ENCODE data around the gene OMA1.
"Not testable (repeated sequence)": the region's sequence is repeated elsewhere in the genome, so short reads cannot be mapped to it uniquely, and the experiment has no call there.

DNA sequence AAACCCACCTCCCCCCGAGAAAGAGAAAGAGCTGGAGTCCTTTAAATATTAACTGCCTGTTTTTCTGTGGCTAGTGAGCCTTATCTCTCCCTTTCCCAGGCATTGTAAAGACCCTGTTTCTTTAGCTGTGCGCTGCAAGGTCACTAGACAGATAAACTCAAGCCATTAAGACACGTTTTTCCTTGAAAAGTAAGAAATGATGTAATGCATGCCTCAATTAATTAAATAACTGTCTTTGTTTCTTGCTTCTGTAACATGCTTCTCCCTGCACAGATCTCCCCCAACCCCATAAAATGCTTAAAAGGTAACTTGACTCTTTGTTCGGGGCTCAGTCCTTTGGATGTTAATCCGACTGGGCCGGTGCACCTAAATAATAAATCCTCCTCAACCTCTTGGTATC, 2.8 kb upstream of the OMA1 start:
- not testable (repeated sequence) for TF ChIP-seq POLR2A, EP300 (IDR thresholded peaks at IDR 0.05)
